Progenitor cell of endocrine pancreas (in vitro differentiated cells): ENCODE measurements around the gene C1orf198. TPM values are rescaled to one million over a fixed set of nuclear protein-coding genes. Genes with fewer than 3 reads are reported as not detected.
A peak's percentile ranks its signal among the peaks of the same experiment; 100 is the strongest.

ENCODE experiments used
- DNase-seq: peaks from one replicate; pipeline ENCODE4 v3.0.0; 2021; ENCODE audit warnings: low spot score; ENCODE audit not compliant: unreplicated experiment
- H3K27ac Mint-ChIP-seq: 2 replicates; pipeline ENCODE4 v1.8.0; 2021; ENCODE audit warnings: mild to moderate bottlenecking, moderate library complexity, mixed read lengths
- H3K27me3 Mint-ChIP-seq: 2 replicates; pipeline ENCODE4 v1.8.0; 2021; ENCODE audit warnings: mixed read lengths
- H3K36me3 Mint-ChIP-seq: 2 replicates; pipeline ENCODE4 v1.8.0; 2022; ENCODE audit warnings: mixed read lengths; ENCODE audit not compliant: insufficient read depth
- H3K4me1 Mint-ChIP-seq: 2 replicates; pipeline ENCODE4 v1.8.0; 2021; ENCODE audit warnings: low read depth, mixed read lengths
- H3K4me3 Mint-ChIP-seq: 2 replicates; pipeline ENCODE4 v1.8.0; 2021; ENCODE audit warnings: low read depth, mild to moderate bottlenecking, moderate library complexity, mixed read lengths
- H3K9me3 Mint-ChIP-seq: 2 replicates; pipeline ENCODE4 v1.8.0; 2021; ENCODE audit warnings: low read depth, mixed read lengths
- total RNA-seq: library from RNA; stranded (reverse); gene quantifications from 2 replicates; pipeline ENCODE4 v1.2.1, GENCODE V29; 2021
- TF ChIP-seq, protein P1 (sequence below): fragments of 200-600 bp; sonication (generic); IDR thresholded peaks from one replicate; pipeline ENCODE4 v1.5.0; 2021; ENCODE audit warnings: antibody characterized with exemption, mild to moderate bottlenecking; ENCODE audit not compliant: unreplicated experiment

Gene C1orf198
- total RNA-seq, 1 donor from 2014 or later = 70.1 TPM

DNA sequence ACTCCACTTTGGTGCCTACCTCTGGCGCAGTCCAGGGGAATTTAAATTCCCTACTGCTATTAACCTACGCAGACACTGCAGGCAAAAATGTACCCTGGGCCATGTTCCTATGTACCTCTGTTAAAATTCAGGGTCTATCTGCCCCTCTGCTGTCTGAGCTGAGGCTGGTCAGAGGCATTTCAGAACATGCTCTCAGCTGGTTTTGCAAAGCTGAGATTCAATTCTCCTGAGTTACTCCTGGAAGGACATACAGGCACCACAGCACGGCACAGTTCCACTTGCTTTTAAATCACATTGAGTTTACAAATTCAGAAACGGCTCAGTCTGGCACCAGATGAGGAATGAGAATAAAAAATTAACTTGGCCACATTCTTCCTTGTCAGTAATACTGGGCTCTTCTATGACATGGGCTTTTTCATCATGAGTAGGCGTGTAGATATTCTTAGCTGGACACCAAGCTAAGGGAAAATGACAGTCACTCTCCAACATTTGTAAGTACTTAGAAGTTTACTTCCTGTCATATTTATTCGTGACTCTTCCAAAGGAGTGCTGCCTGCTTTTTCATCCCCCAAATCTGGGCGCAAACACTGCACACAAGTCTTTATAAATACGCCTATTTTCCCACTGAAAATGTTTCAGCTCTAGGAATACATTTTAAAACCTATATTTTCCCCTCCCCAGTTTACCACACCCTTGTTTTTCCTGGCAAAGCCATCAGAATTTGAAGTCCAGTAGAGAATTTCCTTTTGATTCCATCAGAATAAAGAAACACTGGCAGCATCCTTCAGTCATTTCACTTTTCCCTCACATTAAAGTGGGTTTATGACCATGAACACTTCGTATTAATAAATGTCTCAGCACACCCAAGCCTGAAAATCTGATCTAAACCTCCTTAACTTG is 1.9 kb downstream of the C1orf198 start:
- TF ChIP-seq, protein P1, sequence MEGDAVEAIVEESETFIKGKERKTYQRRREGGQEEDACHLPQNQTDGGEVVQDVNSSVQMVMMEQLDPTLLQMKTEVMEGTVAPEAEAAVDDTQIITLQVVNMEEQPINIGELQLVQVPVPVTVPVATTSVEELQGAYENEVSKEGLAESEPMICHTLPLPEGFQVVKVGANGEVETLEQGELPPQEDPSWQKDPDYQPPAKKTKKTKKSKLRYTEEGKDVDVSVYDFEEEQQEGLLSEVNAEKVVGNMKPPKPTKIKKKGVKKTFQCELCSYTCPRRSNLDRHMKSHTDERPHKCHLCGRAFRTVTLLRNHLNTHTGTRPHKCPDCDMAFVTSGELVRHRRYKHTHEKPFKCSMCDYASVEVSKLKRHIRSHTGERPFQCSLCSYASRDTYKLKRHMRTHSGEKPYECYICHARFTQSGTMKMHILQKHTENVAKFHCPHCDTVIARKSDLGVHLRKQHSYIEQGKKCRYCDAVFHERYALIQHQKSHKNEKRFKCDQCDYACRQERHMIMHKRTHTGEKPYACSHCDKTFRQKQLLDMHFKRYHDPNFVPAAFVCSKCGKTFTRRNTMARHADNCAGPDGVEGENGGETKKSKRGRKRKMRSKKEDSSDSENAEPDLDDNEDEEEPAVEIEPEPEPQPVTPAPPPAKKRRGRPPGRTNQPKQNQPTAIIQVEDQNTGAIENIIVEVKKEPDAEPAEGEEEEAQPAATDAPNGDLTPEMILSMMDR = no peak
- peak overlapping the region; percentile 91 for H3K4me3 Mint-ChIP-seq
- H3K27me3 Mint-ChIP-seq = no peaks in the 10 kb centered on the region
- peaks cover 45% of the 10 kb centered on the region for H3K4me1 Mint-ChIP-seq
- no peak for DNase-seq
- peak overlapping the region; percentile 78 for H3K27ac Mint-ChIP-seq
- peaks cover 5% of the 10 kb centered on the region for H3K36me3 Mint-ChIP-seq
- no peaks in the 10 kb centered on the region for H3K9me3 Mint-ChIP-seq

- Mint-ChIP-seq H3K27ac (peak overlapping the region; percentile 48), H3K4me3 (no peak overlapping the region), H3K4me1 (peaks cover 44% of the 10 kb centered on the region), H3K9me3 (no peaks in the 10 kb centered on the region), H3K36me3 (peaks cover 10% of the 10 kb centered on the region), H3K27me3 (no peaks in the 10 kb centered on the region)
- TF ChIP-seq, protein P1 = no peak
- DNase-seq = no peak
Observed at GRCh38 chr1:230865062-230865817, 3.1 kb downstream of the C1orf198 start.

DNA sequence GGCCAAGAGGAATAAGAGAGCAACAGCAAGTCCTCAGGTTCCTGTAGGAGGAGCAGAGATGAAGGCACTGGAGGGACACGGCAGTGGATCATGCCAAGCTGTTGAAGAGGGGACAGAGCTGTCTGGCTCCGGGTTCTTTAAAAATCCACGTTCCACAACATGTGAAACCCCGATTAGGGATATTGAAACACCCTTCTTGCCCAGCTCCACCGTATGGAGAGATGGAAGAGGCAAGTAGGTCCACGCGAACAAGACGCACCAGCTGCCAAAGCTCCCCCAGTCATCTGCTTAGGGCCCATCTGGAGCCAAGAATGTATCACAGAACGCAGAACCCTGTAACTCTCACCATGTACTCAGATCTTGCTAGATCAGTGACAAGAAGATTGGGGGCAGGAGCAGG is 3.9 kb downstream of the C1orf198 start:
- Mint-ChIP-seq H3K4me3 (peak overlapping the region; percentile 23), H3K4me1 (peaks cover 39% of the 10 kb centered on the region), H3K27me3 (no peaks in the 10 kb centered on the region), H3K36me3 (peaks cover 11% of the 10 kb centered on the region), H3K27ac (no peak overlapping the region), H3K9me3 (no peaks in the 10 kb centered on the region)
- DNase-seq = no peak
- TF ChIP-seq, protein P1 = no peak

DNA sequence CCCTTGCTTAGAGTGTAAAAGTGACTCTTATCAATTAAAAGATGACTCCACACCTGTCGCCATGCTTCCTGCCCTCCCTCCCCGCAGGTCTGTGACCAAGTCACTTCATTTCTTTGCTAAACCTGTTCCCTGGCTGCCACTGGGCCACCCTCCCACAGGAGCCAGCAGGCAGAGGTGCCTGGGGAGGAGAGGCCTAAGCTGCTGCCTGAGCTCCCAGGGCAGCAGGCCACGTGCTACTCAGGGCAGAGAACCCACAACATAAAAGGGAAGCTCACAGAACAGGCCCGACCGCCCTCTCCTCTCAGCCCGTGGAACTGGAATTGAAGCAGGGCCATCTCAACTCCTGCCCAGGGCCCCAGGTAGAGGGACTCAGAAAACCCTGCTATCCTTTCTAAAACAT is 4.9 kb downstream of the C1orf198 start:
- no peak for DNase-seq
- TF ChIP-seq, protein P1 = no peak
- Mint-ChIP-seq H3K4me3 (peak overlapping the region; percentile 7), H3K36me3 (peaks cover 11% of the 10 kb centered on the region), H3K4me1 (peaks cover 43% of the 10 kb centered on the region), H3K9me3 (no peaks in the 10 kb centered on the region), H3K27ac (peak overlapping the region; percentile 92), H3K27me3 (no peaks in the 10 kb centered on the region)

DNA sequence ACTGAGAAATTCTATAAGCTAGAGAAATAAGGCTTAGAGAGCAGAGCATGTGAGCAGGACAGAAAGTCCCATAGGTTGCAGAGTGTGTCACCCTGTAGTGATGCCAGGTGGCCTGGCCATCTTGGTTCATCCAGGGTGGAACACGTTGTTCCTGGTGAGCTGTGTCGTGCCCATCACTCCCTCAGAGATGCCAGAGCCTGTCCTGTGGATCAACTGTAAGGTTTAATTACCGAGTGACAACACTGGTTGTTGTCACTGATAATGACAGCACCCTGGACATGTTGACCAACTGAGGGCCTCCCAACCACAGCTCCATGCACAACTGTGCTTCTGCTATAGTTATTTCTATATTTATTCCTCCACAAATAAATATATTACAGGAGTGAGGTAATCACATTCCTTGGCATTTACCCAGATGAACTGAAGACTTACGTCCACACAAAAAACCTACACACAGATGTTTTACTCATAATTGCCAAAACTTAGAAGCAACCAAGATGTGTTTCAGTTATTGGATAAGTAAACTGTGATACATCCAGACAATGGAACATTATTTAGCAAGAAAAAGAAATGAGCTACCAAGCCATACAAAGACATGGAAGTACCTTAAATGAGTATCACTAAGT is 6.2 kb downstream of the C1orf198 start:
- H3K9me3 Mint-ChIP-seq = no peaks in the 10 kb centered on the region
- no peaks in the 10 kb centered on the region for H3K27me3 Mint-ChIP-seq
- H3K27ac Mint-ChIP-seq = no peak overlapping the region
- TF ChIP-seq, protein P1 = no peak
- peaks cover 11% of the 10 kb centered on the region for H3K36me3 Mint-ChIP-seq
- no peak for DNase-seq
- H3K4me3 Mint-ChIP-seq = no peak overlapping the region
- H3K4me1 Mint-ChIP-seq = peaks cover 46% of the 10 kb centered on the region
